Measurements from ENCODE around the gene COX6B1. TPM values are rescaled to one million over a fixed set of nuclear protein-coding genes. Genes with fewer than 3 reads are reported as not detected.

Gene COX6B1
- total and polyA plus RNA-seq, 2 of the 8 experiments (the other 6 are each of a cell fraction or from before 2014, with no cell fraction given): 437 to 1,052 TPM

- TF ChIP-seq SP2 (IDR thresholded peaks at IDR 0.05; ENCODE audit: low read length): no peak
- TF ChIP-seq SIX5 (IDR thresholded peaks at IDR 0.05; ENCODE audit: low read depth, low read length): no peak
- TF ChIP-seq TEAD4 (IDR thresholded peaks at IDR 0.05; ENCODE audit: low read depth, low read length): no peak
- TF ChIP-seq ZNF274 (IDR thresholded peaks at IDR 0.05; ENCODE audit: borderline replicate concordance, extremely low read depth, low read length): no peak
- TF ChIP-seq SIN3A (conservative IDR thresholded peaks at IDR 0.05 in 1 of 2, IDR thresholded peaks at IDR 0.05 in 1 of 2; ENCODE audit: low read depth in 1 of 2, low read length in 2 of 2): no peak
- TF ChIP-seq POLR2AphosphoS5 (IDR thresholded peaks at IDR 0.05; ENCODE audit: low read depth, low read length): no peak
Measured at GRCh38 chr19:35609851-35610353, 38.2 kb upstream of the COX6B1 start (continued).
